Stimulated activated naive CD8-positive, alpha-beta T cell treated with anti-CD3 and anti-CD28 coated beads, Interleukin-15, amount 100 ng/mL, for 72 hours (primary cell): ENCODE data around the gene SERINC4.
"Not testable (repeated sequence)": the region's sequence is repeated elsewhere in the genome, so short reads cannot be mapped to it uniquely, and the experiment has no call there.

ENCODE experiments used
- ATAC-seq: fragments of 150-1000 bp; cut with Tn5 transposase; 2 replicates; pipeline ENCODE4 v1.10.0; 2021; ENCODE audit warnings: mild to moderate bottlenecking, moderate library complexity
- DNase-seq, 2 donors: peaks; one replicate each; pipeline ENCODE4 v3.0.0; 2021 to 2022
- H3K27ac Mint-ChIP-seq, 2 donors: one replicate each; pipeline ENCODE4 v1.8.0; 2022; ENCODE audit warnings: mild to moderate bottlenecking in 2 of 2, mixed read lengths in 2 of 2, moderate library complexity in 2 of 2
- H3K27me3 Mint-ChIP-seq: one replicate; pipeline ENCODE4 v1.8.0; 2022; ENCODE audit warnings: mixed read lengths
- H3K4me1 Mint-ChIP-seq: one replicate; pipeline ENCODE4 v1.8.0; 2022; ENCODE audit warnings: mild to moderate bottlenecking, mixed read lengths
- H3K4me3 Mint-ChIP-seq, 2 donors: one replicate each; pipeline ENCODE4 v1.8.0; 2022; ENCODE audit warnings: mild to moderate bottlenecking in 2 of 2, mixed read lengths in 2 of 2, moderate library complexity in 1 of 2
- H3K9me3 Mint-ChIP-seq, 2 donors: one replicate each; pipeline ENCODE4 v1.8.0; 2022; ENCODE audit warnings: mixed read lengths in 2 of 2

SERINC4 gene

GRCh38 chr15:43808960-43809678 is 9.1 kb upstream of the SERINC4 start:
- ATAC-seq (no peak), DNase-seq (no peak)
- peak overlapping the region; percentile 42 to 61 for H3K27ac Mint-ChIP-seq
- H3K27me3 Mint-ChIP-seq = no peaks in the 10 kb centered on the region
- no peaks in the 10 kb centered on the region for H3K9me3 Mint-ChIP-seq
- no peak overlapping the region for H3K4me3 Mint-ChIP-seq
- H3K4me1 Mint-ChIP-seq = peaks cover 5% of the 10 kb centered on the region

DNA sequence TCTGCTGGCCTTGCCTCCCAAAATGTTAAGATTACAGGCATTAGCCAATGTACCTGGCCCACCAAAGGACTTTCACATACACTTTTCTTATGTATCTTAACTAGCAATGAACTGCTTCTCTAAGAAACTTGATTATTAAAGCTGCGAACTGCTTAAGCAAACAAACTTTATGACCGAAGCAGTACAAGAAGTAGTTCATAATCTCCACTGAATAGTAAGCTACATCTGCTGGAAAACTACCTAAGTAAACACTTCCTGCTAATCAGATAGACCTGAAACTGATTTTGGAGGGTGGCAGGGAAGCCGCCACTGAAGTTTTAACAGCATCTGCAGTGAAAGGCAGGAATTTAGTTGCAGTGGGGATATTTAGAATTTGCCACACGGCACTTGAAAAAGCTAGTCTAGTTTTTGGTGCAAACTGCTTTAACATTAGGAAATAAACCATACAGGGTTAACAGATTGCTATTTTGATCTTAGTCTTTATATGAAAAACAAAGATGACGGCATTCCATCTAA is 8.5 kb upstream of the SERINC4 start:
- ATAC-seq (no peak), DNase-seq (no peak)
- Mint-ChIP-seq H3K27ac (no peak overlapping the region), H3K9me3 (no peaks in the 10 kb centered on the region), H3K27me3 (no peaks in the 10 kb centered on the region), H3K4me3 (no peak overlapping the region), H3K4me1 (peaks cover 5% of the 10 kb centered on the region)

DNA sequence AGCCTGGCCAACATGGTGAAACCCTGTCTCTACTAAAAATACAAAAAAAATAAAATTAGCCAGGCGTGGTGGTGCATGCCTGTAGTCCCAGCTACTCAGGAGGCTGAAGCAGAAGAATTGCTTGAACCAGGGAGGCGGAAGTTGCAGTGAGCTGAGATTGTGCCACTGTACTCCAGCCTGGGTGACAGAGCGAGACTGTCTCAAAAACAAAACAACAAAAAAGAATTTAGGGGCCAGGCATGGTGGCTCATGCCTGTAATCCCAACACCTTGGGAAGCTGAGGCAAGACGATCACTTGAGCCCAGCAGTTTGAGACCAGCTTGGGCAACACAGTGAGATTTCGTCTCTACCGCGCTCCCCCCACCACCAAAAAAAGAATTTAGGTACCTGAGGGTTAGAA is 2.7 kb upstream of the SERINC4 start:
- not testable (repeated sequence) for ATAC-seq, H3K9me3 Mint-ChIP-seq, H3K27ac Mint-ChIP-seq, H3K4me3 Mint-ChIP-seq, DNase-seq, H3K27me3 Mint-ChIP-seq
- peaks cover 38% of the 10 kb centered on the region for H3K4me1 Mint-ChIP-seq

GRCh38 chr15:43800286-43801141 is 494 bp upstream of the SERINC4 start, which contains the start of gene HYPK:
TSS of gene HYPK (plus strand) at chr15:43800599. CDS start at chr15:43800623, 24 bp downstream.
- Mint-ChIP-seq H3K27me3 (no peaks in the 10 kb centered on the region), H3K4me3 (peak within 1 kb of the TSS; percentile 98 to 99), H3K27ac (peak within 1 kb of the TSS; percentile 98 to 99), H3K4me1 (peaks cover 55% of the 10 kb centered on the region), H3K9me3 (no peaks in the 10 kb centered on the region)
- ATAC-seq (peak; percentile 99), DNase-seq (peak; percentile 85 to 90)

- Mint-ChIP-seq H3K4me1 (peaks cover 67% of the 10 kb centered on the region), H3K27ac (peak overlapping the region in 1 of 2 donors; percentile 36), H3K27me3 (no peaks in the 10 kb centered on the region), H3K9me3 (no peaks in the 10 kb centered on the region), H3K4me3 (peak overlapping the region; percentile 25 to 98)
- DNase-seq = no peak
- ATAC-seq = no peak
Observed at GRCh38 chr15:43799209-43799944, 643 bp downstream of the SERINC4 start.

DNA sequence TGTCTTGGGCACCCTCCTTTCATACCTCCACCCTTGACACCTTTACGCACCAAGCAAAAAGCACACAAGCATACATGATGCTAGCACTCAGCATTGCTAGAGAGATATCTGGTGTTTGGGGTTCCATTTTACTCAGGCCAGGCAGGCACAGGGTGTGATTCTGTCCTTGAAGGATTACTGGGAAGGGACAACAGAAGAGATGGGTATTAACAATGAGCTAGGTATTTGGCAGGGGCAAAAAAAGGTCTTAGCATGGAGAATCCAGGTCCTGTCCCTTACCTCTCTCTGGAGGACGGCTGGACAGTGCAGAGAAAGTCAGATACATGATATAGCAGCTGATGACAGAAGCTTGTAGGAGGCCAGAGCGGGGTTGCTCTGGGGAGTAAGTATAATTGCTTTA is 3.5 kb downstream of the SERINC4 start:
- DNase-seq (no peak), ATAC-seq (no peak)
- Mint-ChIP-seq H3K9me3 (no peaks in the 10 kb centered on the region), H3K27ac (peak overlapping the region in 1 of 2 donors; percentile 55), H3K4me3 (no peak overlapping the region), H3K27me3 (no peaks in the 10 kb centered on the region), H3K4me1 (peaks cover 75% of the 10 kb centered on the region)

DNA sequence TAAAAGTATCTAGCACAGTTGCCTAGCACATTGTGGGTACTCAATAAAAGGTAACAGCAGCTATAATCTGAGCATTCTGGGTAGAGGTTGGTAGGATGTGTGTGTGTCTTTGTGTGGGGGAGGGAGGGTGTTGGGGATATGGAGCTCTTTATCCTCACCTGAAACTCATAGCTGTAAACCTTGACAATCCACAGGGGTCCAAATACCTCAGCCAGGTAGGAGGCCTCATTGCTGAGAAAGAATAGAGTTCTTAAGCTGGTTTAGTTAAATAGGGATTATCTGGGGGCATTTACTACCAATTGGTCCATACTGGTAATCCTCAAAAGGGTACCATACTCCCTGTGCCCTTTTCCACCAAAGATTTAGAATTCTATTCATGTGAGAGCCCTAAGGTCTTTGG is 4.0 kb downstream of the SERINC4 start:
- peak overlapping the region in 1 of 2 donors; percentile 55 for H3K27ac Mint-ChIP-seq
- peaks cover 70% of the 10 kb centered on the region for H3K4me1 Mint-ChIP-seq
- DNase-seq = no peak
- H3K27me3 Mint-ChIP-seq = no peaks in the 10 kb centered on the region
- no peak for ATAC-seq
- H3K4me3 Mint-ChIP-seq = no peak overlapping the region
- no peaks in the 10 kb centered on the region for H3K9me3 Mint-ChIP-seq

GRCh38 chr15:43795197-43795596 is 4.8 kb downstream of the SERINC4 start:
- Mint-ChIP-seq H3K27me3 (no peaks in the 10 kb centered on the region), H3K9me3 (no peaks in the 10 kb centered on the region), H3K27ac (peak overlapping the region in 1 of 2 donors; percentile 83), H3K4me1 (peaks cover 64% of the 10 kb centered on the region), H3K4me3 (no peak overlapping the region)
- DNase-seq (no peak), ATAC-seq (no peak)

DNA sequence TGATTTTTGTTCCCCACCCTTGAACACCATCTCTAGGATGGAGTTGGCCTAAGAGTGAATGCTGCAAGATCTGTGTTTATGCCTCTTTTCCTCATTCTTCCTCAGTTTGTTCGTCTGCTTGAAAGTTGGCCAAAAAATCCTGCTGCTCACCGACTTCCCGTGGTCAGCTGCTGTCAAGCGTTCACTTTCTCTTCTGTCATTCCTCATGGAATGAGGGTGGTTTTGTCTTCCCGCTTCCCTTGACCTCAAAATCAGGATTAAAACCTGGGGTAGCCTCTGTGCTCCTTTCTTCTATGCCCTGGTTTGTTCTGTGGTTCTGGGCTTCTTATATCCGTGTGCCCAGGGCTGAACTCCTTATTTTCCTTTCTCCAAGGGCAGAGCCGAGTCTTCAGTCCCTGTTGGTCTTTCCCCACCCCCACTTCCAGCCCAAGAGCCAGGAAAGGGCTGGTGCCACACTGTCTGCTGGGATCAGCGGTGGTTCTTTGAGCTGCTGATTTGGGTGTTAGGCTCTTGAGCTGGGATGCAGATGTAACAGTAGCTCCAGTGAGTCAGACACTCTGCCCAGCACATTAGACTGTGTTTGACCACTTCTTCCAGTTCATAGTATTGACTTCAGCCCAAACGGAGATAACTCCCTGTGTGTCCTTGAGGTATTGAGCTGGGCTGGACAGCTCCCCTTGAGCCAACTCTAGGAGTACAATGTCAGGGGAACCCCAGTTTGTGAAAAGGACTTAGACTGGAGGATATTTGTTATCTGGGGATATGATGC is 5.6 kb downstream of the SERINC4 start:
- ATAC-seq = no peak
- Mint-ChIP-seq H3K4me3 (peak overlapping the region; percentile 96 to 97), H3K4me1 (peaks cover 56% of the 10 kb centered on the region)

GRCh38 chr15:43793647-43794046 is 6.4 kb downstream of the SERINC4 start:
- peaks cover 48% of the 10 kb centered on the region for H3K4me1 Mint-ChIP-seq
- no peaks in the 10 kb centered on the region for H3K27me3 Mint-ChIP-seq
- ATAC-seq (no peak), DNase-seq (no peak)
- H3K4me3 Mint-ChIP-seq = peak overlapping the region; percentile 96 to 97
- H3K27ac Mint-ChIP-seq = peak overlapping the region; percentile 7 to 79
- H3K9me3 Mint-ChIP-seq = no peaks in the 10 kb centered on the region

More for the DNA sequence above, 5.6 kb downstream of the SERINC4 start:
- no peak for DNase-seq
- Mint-ChIP-seq H3K9me3 (no peaks in the 10 kb centered on the region), H3K27ac (peak overlapping the region; percentile 83 to 84), H3K27me3 (no peaks in the 10 kb centered on the region)

DNA sequence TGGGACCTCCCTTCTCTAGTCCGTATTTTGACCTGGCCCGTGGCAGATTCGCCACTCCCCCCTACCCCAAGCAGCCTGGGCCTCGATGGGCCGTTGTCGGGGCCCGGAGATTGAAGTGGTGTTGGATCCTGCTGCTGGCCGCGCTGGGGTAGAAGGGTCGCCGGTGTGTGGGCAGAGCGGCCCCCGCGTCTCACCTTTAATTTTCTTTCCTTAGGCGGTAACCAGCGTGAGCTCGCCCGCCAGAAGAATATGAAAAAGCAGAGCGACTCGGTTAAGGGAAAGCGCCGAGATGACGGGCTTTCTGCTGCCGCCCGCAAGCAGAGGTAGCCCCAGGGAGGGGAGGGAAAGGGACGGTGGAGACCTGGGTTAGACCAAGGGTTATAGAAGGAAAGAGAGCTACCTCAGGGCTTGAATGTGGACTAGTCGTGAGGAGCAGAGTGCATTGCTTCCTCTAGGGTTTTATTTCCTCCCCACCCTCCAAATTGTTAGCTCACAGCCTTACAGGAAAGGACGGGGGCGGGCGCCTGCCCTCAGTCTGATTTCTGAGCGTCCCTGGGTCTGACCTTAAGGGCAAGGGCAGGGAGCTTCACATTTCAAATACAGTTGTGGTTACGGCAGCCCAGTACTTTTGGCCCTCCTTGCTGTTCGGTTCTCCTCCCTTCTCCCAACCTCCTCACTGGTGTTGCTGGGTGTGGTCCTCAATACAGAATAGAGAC is 7.1 kb downstream of the SERINC4 start:
- peak overlapping the region; percentile 96 to 97 for H3K4me3 Mint-ChIP-seq
- peak overlapping the region; percentile 99 for H3K27ac Mint-ChIP-seq
- H3K27me3 Mint-ChIP-seq = no peaks in the 10 kb centered on the region
- peaks cover 41% of the 10 kb centered on the region for H3K4me1 Mint-ChIP-seq
- H3K9me3 Mint-ChIP-seq = no peaks in the 10 kb centered on the region
- ATAC-seq = peak; percentile 6
- DNase-seq = peak; percentile 23 to 36

GRCh38 chr15:43791993-43792760 is 7.8 kb downstream of the SERINC4 start, which contains the start of gene SERF2:
TSS of gene SERF2 (plus strand) at chr15:43792320. CDS start at chr15:43792377, 57 bp downstream.
- DNase-seq = peak; percentile 99 to 100
- Mint-ChIP-seq H3K27me3 (no peaks in the 10 kb centered on the region), H3K4me3 (peak within 1 kb of the TSS; percentile 96 to 97), H3K27ac (peak within 1 kb of the TSS; percentile 99), H3K9me3 (no peaks in the 10 kb centered on the region), H3K4me1 (peaks cover 41% of the 10 kb centered on the region)
- peak; percentile 94 for ATAC-seq

GRCh38 chr15:43789409-43789808 is 10.6 kb downstream of the SERINC4 start:
- Mint-ChIP-seq H3K4me3 (no peak overlapping the region), H3K27ac (peak overlapping the region in 1 of 2 donors; percentile 4), H3K9me3 (no peaks in the 10 kb centered on the region), H3K27me3 (no peaks in the 10 kb centered on the region), H3K4me1 (peaks cover 13% of the 10 kb centered on the region)
- ATAC-seq (no peak), DNase-seq (no peak)
